Caki2 (cell line): ENCODE data around the gene TULP3. TPM values are rescaled to one million over a fixed set of nuclear protein-coding genes. Genes with fewer than 3 reads are reported as not detected.

Experiments used
- DNase-seq: peaks from one replicate; pipeline ENCODE4 v3.0.0-alpha.2; 2015; ENCODE audit warnings: low read depth
- in situ Hi-C: cut with HindIII; loops from 2 replicates; pipeline ENCODE4 v1.10.0; 2016; ENCODE audit warnings: low sequenced_read_pairs, low pct_unique_long_range_greater_than_20kb, mixed read lengths
- total RNA-seq: library from RNA; depleted of rRNA; stranded (reverse); fragments of >200 nt; shearing (Covaris generic); gene quantifications from 2 replicates; pipeline ENCODE4 v1.2.3, GENCODE V29; 2014; ENCODE audit warnings: low replicate concordance; rRNA removed

The TULP3 gene
- total RNA-seq, 1 experiment from 2014 or later, result 57.9 TPM

DNA sequence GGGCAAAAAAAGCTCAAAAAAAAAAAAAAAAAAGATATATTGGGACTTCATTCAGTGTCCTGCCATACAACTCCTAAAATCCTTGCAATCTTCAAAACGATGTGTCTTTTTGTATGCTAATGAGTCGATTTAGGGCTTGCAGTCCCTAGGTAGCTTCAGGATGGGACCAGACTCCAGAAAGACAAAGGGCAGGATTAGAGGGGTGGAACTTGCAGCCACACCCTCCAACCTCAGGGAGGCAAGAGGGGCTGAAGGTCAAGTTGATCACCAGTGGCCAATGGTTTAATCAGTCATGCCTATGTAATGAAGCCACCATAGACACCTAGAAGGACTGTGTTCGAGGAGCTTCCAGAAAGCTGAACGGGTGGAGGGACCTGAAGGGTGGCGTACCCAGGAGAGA is 97.8 kb downstream of the TULP3 start:
- DNase-seq, result no peak
- in situ Hi-C loops, result no loop called here

Other genes with a start within 250 kb of the TULP3 start
- 77.6 and 85.8 TPM in 2 replicates for gene FKBP4, start 95.9 kb upstream of the TULP3 start, total RNA-seq
- 2.2 and 15.4 TPM in 2 replicates for gene ITFG2, start 78.2 kb upstream of the TULP3 start, total RNA-seq
- gene NRIP2, start 55.9 kb upstream of the TULP3 start, total RNA-seq, result not detected in 2 replicates
- not detected in 2 replicates for gene TEX52, start 33.9 kb upstream of the TULP3 start, total RNA-seq
- gene FOXM1, start 13.7 kb upstream of the TULP3 start, total RNA-seq, result 18.1 and 30.1 TPM in 2 replicates
- gene RHNO1, start 13.7 kb upstream of the TULP3 start, total RNA-seq, result 32.1 and 54.9 TPM in 2 replicates
- gene TEAD4, start 68.5 kb downstream of the TULP3 start, total RNA-seq, result 17.2 and 32.7 TPM in 2 replicates
- 6.9 and 11.0 TPM in 2 replicates for gene TSPAN9, start 186.5 kb downstream of the TULP3 start, total RNA-seq